HG02852 (cell line): ENCODE measurements around the gene C12orf54.
"Not testable (repeated sequence)": the region's sequence is repeated elsewhere in the genome, so short reads cannot be mapped to it uniquely, and the experiment has no call there.

ENCODE experiments used
- ATAC-seq: cut with Tn5 transposase; IDR thresholded peaks from one replicate; pipeline ENCODE4 v1.9.1; 2021; ENCODE audit warnings: mild to moderate bottlenecking, moderate library complexity; ENCODE audit not compliant: unreplicated experiment

C12orf54 gene

GRCh38 chr12:48508987-48509386 is 26.7 kb downstream of the C12orf54 start:
- ATAC-seq: no peak

GRCh38 chr12:48510111-48510510 is 27.8 kb downstream of the C12orf54 start:
- no peak for ATAC-seq

- peak; percentile 91 for ATAC-seq
These were observed 30.6 kb downstream of the C12orf54 start for GRCh38 chr12:48512855-48513254.

- no peak for ATAC-seq
These were observed 32.4 kb downstream of the C12orf54 start for GRCh38 chr12:48514728-48515127.

- ATAC-seq: not testable (repeated sequence)
These were observed 38.1 kb downstream of the C12orf54 start for GRCh38 chr12:48520381-48520780.

- no peak for ATAC-seq
These were observed 43.0 kb downstream of the C12orf54 start, which contains the start of gene OR8S1 for GRCh38 chr12:48525332-48525731. OR8S1 (plus strand) TSS chr12:48525632; CDS start chr12:48525632, 0 bp downstream.

- no peak for ATAC-seq
These were observed 45.8 kb downstream of the C12orf54 start for GRCh38 chr12:48527891-48528670.

GRCh38 chr12:48532601-48533000 is 50.3 kb downstream of the C12orf54 start:
- ATAC-seq: no peak

- no peak for ATAC-seq
These were observed 54.3 kb downstream of the C12orf54 start for GRCh38 chr12:48536602-48537001.

- no peak for ATAC-seq
These were observed 60.1 kb downstream of the C12orf54 start for GRCh38 chr12:48542300-48542928.

GRCh38 chr12:48545833-48546469 is 63.7 kb downstream of the C12orf54 start:
- ATAC-seq: no peak
